PC-9 (cell line): ENCODE data around the gene AIMP1. TPM values are rescaled to one million over a fixed set of nuclear protein-coding genes. Genes with fewer than 3 reads are reported as not detected.

ENCODE experiments used
- BruUV-seq: library from RNA; stranded (reverse); fragments of 400-500 nt; replicated peaks from 2 replicates; lab custom pipeline; 2021; lab: Mats Ljungman, UMichigan
- CTCF ChIA-PET: fragments of 300-600 bp; sonication (Branson Sonifier 250); formaldehyde crosslinking; loops from one replicate; lab custom pipeline; 2022; ENCODE audit warnings: antibody characterized with exemption; lab: Charles Lee
- POLR2A ChIA-PET: fragments of 300-600 bp; sonication (Branson Sonifier 250); formaldehyde crosslinking; loops from one replicate; lab custom pipeline; 2022; ENCODE audit warnings: antibody characterized with exemption; ENCODE audit not compliant: unreplicated experiment; lab: Charles Lee
- DNase-seq, 2 experiments: peaks; one replicate each; pipeline versions ENCODE4 v3.0.0 to v3.0.0-alpha.2; 2015 to 2022; ENCODE audit warnings: mixed read lengths in 1 of 2
- H2AFZ ChIP-seq: fragments of 200-600 bp; sonication (generic); 2 replicates; pipeline ENCODE4 v1.8.1; 2017; ENCODE audit warnings: antibody characterized with exemption
- H3F3A ChIP-seq: fragments of 200-600 bp; sonication (generic); 2 replicates; pipeline ENCODE4 v1.8.1; 2017; ENCODE audit warnings: antibody characterized with exemption, mild to moderate bottlenecking, low read depth; ENCODE audit not compliant: insufficient read depth
- H3K27ac ChIP-seq: fragments of 200-600 bp; sonication (generic); 2 replicates; pipeline ENCODE4 v1.6.1; 2016; ENCODE audit warnings: mixed run types
- H3K27me3 ChIP-seq: fragments of 200-600 bp; sonication (generic); 2 replicates; pipeline ENCODE4 v1.6.1; 2016; ENCODE audit warnings: low read depth, mixed run types; ENCODE audit not compliant: insufficient read depth
- H3K36me3 ChIP-seq: fragments of 200-600 bp; sonication (generic); 2 replicates; pipeline ENCODE4 v1.6.1; 2016; ENCODE audit warnings: low read depth, mixed run types
- H3K4me1 ChIP-seq: fragments of 200-600 bp; sonication (generic); replicated peaks from 2 replicates; pipeline ENCODE4 v1.6.1; 2016; ENCODE audit warnings: mixed run types; ENCODE audit not compliant: insufficient read depth
- H3K4me2 ChIP-seq: fragments of 200-600 bp; sonication (generic); 2 replicates; pipeline ENCODE4 v1.6.1; 2017; ENCODE audit warnings: mixed run types
- H3K4me3 ChIP-seq: fragments of 200-600 bp; sonication (generic); 2 replicates; pipeline ENCODE4 v1.6.1; 2016; ENCODE audit warnings: mixed run types
- H3K79me2 ChIP-seq: fragments of 200-600 bp; sonication (generic); 2 replicates; pipeline ENCODE4 v1.6.1; 2017; ENCODE audit warnings: low read depth, mixed run types
- H3K9me2 ChIP-seq: fragments of 200-600 bp; sonication (generic); 2 replicates; pipeline ENCODE4 v1.8.1; 2017; ENCODE audit warnings: mild to moderate bottlenecking; ENCODE audit not compliant: insufficient read depth
- H3K9me3 ChIP-seq: fragments of 200-600 bp; sonication (generic); 2 replicates; pipeline ENCODE4 v1.8.1; 2016; ENCODE audit warnings: low read depth; ENCODE audit not compliant: insufficient read depth
- H4K20me1 ChIP-seq: fragments of 200-600 bp; sonication (generic); 2 replicates; pipeline ENCODE4 v1.8.1; 2017; ENCODE audit not compliant: insufficient read depth
- CTCF ChIP-seq: fragments of 200-600 bp; sonication (generic); conservative IDR thresholded peaks from 2 replicates; pipeline ENCODE4 v1.6.1; 2017; ENCODE audit warnings: mixed run types, antibody characterized with exemption, mild to moderate bottlenecking, moderate library complexity
- EZH2 ChIP-seq: fragments of 200-600 bp; sonication (generic); IDR thresholded peaks from 2 replicates; pipeline ENCODE4 v1.8.0; 2017; ENCODE audit warnings: antibody characterized with exemption, low read depth
- intact Hi-C: fragments of 100-400 bp; cut with micrococcal nuclease; formaldehyde crosslinking; loops from one replicate; pipeline ENCODE4 v1.10.0; 2022; ENCODE audit not compliant: unreplicated experiment
- total RNA-seq: library from RNA; stranded (reverse); gene quantifications from 2 replicates; pipeline ENCODE4 v1.2.3, GENCODE V29; 2021

The AIMP1 gene
- total RNA-seq, 1 experiment from 2014 or later: 47.0 TPM

GRCh38 chr4:106325800-106326199, 9.4 kb downstream of the AIMP1 start:
- H3K79me2 ChIP-seq: 0 out of 2 replicates have a peak, but pooled peaks cover 2% of the 10 kb centered on the region
- H3K4me1 ChIP-seq: no peaks in the 10 kb centered on the region
- no peak overlapping the region for H3K4me2 ChIP-seq
- H2AFZ ChIP-seq: no peak overlapping the region
- H4K20me1 ChIP-seq: no peaks in the 10 kb centered on the region
- ChIA-PET POLR2A (no interaction called here), CTCF (no interaction called here)
- intact Hi-C loops: no loop called here
- H3K27ac ChIP-seq: no peak overlapping the region
- no peak overlapping the region for H3K4me3 ChIP-seq
- no peaks in the 10 kb centered on the region for H3K9me3 ChIP-seq
- H3K27me3 ChIP-seq: no peaks in the 10 kb centered on the region
- H3K36me3 ChIP-seq: no peaks in the 10 kb centered on the region; the same call in 1 of the 2 replicates
- no peaks in the 10 kb centered on the region for H3K9me2 ChIP-seq
- BruUV-seq: no TSS peak
- no peak for TF ChIP-seq CTCF
- no peak for TF ChIP-seq EZH2
- H3F3A ChIP-seq: no peaks in the 10 kb centered on the region; the same call in 1 of the 2 replicates
- no peak for DNase-seq

GRCh38 chr4:106329041-106329618, 12.8 kb downstream of the AIMP1 start:
- Histone ChIP-seq H3K4me2 (no peak overlapping the region), H3K4me1 (no peaks in the 10 kb centered on the region), H3K27me3 (no peaks in the 10 kb centered on the region), H3K79me2 (no peaks in the 10 kb centered on the region), H4K20me1 (no peaks in the 10 kb centered on the region), H3F3A (no peaks in the 10 kb centered on the region), H3K9me3 (no peaks in the 10 kb centered on the region), H3K9me2 (no peaks in the 10 kb centered on the region), H2AFZ (no peak overlapping the region), H3K4me3 (no peak overlapping the region), H3K27ac (no peak overlapping the region), H3K36me3 (peaks cover 5% of the 10 kb centered on the region)
- TF ChIP-seq EZH2: no peak
- TF ChIP-seq CTCF: peak; percentile 65
- no TSS peak for BruUV-seq
- no peak for DNase-seq
- CTCF ChIA-PET: no interaction called here
- intact Hi-C loops: loop anchor here (2.0 kb wide), 1 partner anchor 570 kb away; no protein-coding TSS in a partner anchor
- POLR2A ChIA-PET: no interaction called here

- no peak overlapping the region for H3K4me2 ChIP-seq
- no peaks in the 10 kb centered on the region for H3K4me1 ChIP-seq
- POLR2A ChIA-PET: no interaction called here
- no peaks in the 10 kb centered on the region for H4K20me1 ChIP-seq
- no peaks in the 10 kb centered on the region for H3K9me2 ChIP-seq
- no TSS peak for BruUV-seq
- CTCF ChIA-PET: no interaction called here
- no peak for DNase-seq
- TF ChIP-seq CTCF (no peak), EZH2 (no peak)
- H3K4me3 ChIP-seq: no peak overlapping the region
- H2AFZ ChIP-seq: no peak overlapping the region
- H3K27ac ChIP-seq: no peak overlapping the region
- H3F3A ChIP-seq: no peaks in the 10 kb centered on the region
- peaks cover 11% of the 10 kb centered on the region for H3K36me3 ChIP-seq
- H3K27me3 ChIP-seq: no peaks in the 10 kb centered on the region
- H3K9me3 ChIP-seq: no peaks in the 10 kb centered on the region
- intact Hi-C loops: no loop called here
- H3K79me2 ChIP-seq: no peaks in the 10 kb centered on the region
Observed at GRCh38 chr4:106333186-106333585, 16.8 kb downstream of the AIMP1 start.
